HG02571 (cell line): ENCODE results near the gene HOMER3.

Source experiments
- ATAC-seq: cut with Tn5 transposase; IDR thresholded peaks from one replicate; pipeline ENCODE4 v1.9.1; 2021; ENCODE audit warnings: mild to moderate bottlenecking, moderate library complexity; ENCODE audit not compliant: unreplicated experiment

The HOMER3 gene

DNA sequence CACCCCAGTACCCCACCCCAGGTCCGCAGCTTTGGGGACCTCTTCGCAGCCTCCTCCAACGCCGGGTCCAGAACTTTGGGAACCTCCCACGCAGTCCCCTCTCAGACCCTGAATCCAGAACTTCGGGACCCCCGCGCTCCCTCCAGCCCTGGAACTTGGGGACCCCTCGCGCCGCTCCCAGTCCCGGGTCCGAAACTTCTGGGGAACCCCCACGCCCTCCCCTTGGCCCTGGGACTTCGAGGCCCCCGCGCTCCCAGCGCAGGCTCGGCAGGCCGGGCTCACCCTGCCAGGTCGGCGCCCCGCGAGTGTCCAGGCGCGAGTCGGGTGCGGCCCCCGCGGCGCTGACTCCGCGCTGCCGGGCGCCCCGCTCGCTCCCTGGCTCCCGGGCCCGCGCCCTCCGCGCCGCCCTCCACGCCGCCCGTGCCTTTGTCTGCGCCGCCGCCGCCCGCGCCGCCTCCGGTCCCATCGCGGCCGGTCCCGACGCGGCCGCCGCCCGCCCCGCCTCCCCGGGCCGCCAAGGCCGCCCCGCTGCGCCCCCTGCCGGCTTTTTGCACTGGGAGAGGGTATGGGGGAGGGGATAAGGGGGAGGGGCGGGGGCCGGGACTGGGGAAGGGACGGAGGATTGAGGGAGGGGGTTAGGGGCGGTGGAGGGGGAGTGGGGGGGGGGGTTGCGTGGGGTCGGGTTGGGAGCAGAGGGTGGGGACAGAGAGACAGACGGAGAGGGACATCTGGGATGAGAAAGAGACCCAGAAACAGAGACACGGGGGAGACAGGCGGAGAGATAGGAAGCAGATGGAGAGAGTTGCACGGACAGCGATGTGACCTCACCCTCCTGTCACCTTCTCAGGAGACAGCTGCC is at the start of gene HOMER3:
Gene HOMER3, minus strand, starts transcription at position 449 of the 859 bp plus-strand sequence. CDS start 2,235 bp downstream, outside the sequence.
- no peak for ATAC-seq

- no peak for ATAC-seq
These were observed 49.2 kb upstream of the HOMER3 start for GRCh38 chr19:18990128-18990708.

DNA sequence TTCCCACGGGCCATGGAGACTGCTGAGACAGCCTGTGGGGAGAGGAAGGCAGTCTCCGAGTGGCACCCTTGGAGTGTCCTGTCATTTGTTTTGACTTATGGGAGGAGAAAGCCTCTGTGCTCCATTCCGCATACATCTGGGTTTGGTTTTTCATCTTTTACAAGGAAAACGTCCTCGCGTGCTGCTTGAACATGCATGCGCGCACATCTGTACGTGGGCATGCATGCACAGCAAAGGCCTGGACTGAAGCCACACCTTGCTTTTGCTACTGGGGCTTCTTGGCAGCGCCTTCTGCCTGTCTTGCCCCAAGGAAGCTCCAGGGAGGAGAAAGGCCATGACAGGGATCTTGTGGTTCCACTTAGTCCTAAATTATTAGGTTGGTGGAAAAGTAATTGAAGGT is 48.3 kb upstream of the HOMER3 start:
- no peak for ATAC-seq

- ATAC-seq: no peak
These were observed 46.4 kb upstream of the HOMER3 start for GRCh38 chr19:18987456-18987855.

DNA sequence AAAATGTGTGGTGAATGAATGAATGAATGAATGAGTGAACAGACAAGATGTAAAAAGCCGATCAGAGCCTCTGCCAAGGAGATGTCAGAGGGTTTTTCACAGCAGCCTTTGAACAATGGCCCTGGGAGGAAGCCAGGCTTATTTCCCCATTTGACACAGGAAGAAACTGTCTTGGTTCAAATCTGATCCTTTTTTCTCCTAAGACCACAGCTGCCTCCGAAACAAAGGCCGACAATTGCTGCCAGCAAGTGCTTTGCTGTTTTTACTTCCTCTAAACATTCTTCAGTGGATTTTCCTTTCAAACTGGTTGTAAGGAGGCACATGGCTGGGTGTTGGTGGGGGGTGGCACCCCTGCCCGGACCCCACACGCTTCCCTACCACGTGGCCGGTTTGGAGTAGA is 44.2 kb upstream of the HOMER3 start:
- no peak for ATAC-seq

- ATAC-seq: no peak
These were observed 43.2 kb upstream of the HOMER3 start for GRCh38 chr19:18984251-18984650.

GRCh38 chr19:18982669-18983068 is 41.7 kb upstream of the HOMER3 start:
- ATAC-seq: no peak

DNA sequence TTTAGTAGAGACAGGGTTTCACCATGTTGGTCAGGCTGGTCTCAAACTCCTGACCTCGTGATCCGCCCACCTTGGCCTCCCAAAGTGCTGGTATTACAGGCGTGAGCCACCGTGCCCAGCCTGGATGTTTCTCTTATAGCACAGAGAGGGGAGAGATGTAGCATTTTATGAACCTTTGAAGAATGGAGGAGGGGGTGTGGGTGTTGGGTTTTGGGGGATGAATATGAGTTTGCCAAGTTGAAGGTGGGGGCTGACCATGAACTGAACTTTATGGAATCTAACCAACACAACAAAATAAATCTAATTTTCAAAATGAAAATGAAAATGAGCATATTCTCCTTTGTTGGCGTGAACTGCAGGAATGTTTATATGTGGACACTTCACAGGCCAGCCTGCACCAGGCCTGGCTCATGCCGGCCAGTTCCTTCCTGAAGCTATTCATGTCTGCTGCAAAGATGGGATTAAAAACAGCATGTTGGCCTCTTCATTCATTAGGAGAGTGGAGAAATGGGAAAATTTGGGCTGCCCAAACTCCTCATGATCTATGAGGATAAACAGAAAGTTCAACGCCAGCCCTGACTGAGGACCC is 39.5 kb upstream of the HOMER3 start:
- no peak for ATAC-seq

DNA sequence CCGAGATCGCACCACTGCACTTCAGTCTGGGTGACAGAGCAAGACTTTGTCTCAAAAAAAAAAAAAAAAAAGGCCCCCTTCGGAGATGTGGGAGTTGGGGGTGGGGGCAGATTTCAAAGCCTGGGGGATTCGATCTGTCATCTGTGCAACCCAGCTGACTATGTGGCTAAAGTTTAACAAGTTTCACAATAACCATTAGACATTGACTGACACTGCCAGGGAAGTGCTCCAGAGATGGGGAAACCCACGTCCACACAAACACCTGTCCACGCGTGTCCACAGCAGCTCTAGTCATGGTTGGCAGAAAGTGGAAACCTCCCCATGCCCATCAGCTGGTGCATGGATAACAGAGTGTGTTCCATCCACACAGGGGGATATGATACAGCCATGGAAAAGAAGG is 37.6 kb upstream of the HOMER3 start:
- no peak for ATAC-seq

- no peak for ATAC-seq
These were observed 34.9 kb upstream of the HOMER3 start for GRCh38 chr19:18975869-18976268.

GRCh38 chr19:18975011-18975410 is 34.0 kb upstream of the HOMER3 start:
- no peak for ATAC-seq

DNA sequence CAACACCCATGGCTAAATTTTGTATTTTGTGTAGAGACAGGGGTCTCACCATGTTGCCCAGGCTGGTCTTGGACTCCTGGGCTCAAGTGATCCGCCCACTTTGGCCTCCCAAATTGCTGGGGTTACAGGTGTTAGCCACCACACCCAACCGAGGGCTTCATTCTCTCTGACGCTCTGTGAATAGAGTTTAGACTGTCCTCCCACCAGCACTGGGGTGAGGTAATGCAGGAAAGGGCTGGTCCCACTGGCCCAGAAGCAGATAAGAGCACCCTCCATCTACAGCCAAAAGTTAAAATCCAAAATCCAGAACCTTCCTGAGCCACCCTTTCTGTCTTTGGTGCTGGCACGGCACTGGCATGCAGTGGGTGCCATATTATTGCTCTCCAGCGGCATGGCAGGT is 31.8 kb upstream of the HOMER3 start:
- ATAC-seq: no peak

DNA sequence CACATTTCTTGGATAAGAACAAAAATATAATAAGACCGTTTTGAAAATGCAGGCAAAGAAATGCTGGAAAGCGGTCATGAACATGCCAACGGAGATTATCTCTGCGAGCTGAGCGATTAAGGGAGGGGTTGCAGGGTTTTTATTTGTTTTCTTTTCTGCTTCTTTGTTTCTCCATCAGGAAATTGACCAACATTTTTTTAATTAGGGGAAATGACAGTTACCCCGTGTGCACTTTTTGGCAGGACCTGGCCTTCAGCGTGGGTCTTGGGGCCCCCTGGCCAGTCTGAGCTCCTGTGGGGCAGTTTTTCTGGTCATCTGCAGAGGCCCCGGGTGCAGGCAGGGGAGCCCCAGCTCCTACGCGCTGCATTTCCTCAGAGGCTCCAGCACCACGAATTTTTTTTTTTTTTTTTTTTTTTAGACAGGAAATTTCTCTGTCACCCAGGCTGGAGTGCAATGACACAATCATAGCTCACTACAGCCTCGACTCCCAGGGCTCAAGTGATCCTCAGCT is 31.3 kb upstream of the HOMER3 start:
- no peak for ATAC-seq

DNA sequence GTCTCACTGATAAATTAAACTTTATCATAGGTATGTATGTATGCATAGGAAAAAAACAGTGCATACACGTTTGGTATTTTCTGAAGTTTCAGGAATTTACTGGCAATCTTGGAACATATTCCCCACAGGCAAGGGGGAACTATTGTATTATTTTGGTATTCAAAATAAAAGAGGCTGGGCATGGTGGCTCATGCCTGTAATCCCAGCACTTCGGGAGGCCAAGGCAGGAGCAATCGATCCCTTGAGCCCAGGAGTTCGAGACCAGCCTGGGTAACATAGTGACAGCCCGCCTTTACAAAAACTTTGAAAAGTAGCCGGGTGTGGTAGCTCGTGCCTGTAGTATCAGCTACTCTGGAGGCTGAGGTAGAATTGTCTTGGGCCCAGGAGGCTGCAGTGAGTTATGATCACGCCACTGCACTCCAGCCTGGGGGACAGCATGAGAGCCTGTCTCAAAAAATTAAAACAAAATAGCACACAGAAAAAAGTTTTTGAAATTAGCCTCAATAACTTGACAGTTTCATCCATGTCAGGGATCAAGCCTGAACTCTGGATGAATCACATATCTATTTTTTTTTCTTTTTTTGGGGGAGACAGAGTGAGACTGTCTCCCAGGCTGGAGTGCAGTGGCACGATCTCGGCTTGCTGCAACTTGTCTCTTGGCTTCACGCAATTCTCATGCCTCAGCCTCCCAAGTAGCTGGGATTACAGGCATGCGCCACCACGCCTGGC is 29.1 kb upstream of the HOMER3 start:
- no peak for ATAC-seq

DNA sequence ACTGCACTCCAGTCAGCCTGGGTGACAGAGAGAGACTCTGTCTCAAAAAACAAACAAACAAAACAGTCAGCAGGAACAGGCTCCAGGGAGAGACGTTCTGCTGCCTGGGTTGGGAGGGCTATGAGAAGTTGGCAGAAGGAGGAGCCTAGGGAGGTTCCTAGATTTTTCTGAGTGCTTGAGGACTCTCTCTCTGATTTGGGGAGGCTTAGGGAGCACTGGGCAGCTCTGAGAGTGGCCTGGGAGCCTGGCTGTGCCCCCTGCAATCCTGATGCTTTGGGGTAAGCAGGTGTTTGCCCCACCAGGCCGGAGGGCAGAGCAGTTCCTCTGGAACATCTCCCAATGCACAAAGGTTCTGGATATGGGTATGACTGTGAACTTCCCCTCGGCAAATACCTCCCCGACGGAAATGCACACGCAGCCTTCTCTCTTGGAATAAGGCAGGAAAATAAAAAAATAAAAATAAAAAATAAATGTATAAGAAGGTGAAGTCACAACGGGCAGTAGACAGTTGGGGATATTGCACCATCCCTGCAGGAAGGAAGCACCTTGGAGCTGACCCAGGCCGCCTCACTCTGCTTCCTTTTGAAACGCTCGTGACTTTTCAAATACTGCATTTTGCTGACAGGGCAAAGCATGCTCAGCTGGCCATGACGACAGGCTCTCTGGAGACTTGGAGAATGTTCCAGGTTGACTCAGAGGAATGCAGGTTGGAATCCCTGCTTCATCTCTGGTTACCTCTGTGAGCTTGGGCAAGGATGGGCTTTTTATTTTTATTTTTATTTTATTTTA is 26.5 kb upstream of the HOMER3 start:
- ATAC-seq: no peak

GRCh38 chr19:18966307-18966706 is 25.3 kb upstream of the HOMER3 start:
- ATAC-seq: no peak

DNA sequence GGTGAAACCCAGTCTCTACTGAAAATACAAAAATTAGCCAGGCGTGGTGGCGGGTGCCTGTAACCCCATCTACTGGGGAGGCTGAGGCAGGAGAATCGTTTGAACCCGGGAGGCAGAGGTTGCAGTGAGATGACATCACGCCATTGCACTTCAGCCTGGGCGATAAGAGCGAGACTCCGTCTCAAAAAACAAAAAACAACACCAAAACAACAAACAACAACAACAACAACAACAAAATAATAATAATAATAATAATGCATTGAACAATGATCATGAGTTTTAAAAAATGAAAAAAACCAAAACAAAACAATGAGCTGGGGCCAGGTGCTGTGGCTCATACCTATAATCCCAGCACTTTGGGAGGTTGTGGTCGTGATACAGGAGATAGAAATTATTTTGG is 23.1 kb upstream of the HOMER3 start:
- no peak for ATAC-seq

GRCh38 chr19:18961767-18962620 is 21.0 kb upstream of the HOMER3 start:
- no peak for ATAC-seq

DNA sequence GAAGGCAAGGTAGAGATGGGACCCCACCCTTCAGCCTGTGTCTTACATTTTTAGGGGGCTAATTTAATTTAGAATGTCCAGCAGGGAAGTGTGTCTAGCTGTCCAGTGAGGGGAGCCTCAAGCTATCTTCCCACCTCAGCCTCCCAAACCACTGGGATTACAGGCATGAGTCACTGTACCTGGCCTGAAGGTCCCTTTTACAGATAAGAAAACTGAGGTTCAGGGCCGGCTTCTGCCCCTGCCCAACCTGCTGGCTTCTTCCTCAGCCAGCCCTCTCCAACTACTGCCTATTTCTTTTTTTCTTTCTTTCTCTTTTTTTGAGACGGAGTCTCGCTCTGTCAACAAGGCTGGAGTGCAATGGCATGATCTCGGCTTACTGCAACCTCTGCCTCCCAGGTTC is 19.4 kb upstream of the HOMER3 start:
- no peak for ATAC-seq

GRCh38 chr19:18955042-18955441 is 14.0 kb upstream of the HOMER3 start:
- no peak for ATAC-seq
